Rectal smooth muscle tissue (tissue), 1 donor: ENCODE measurements around the gene C10orf90.

Source experiments
- H3K27ac ChIP-seq: one replicate; pipeline ENCODE4 v1.7.0; 2013; ENCODE audit warnings: low read depth, low read length, inconsistent platforms
- H3K27me3 ChIP-seq: one replicate; pipeline ENCODE4 v1.7.0; 2013; ENCODE audit warnings: low read length; ENCODE audit not compliant: control insufficient read depth, insufficient read depth
- H3K36me3 ChIP-seq: one replicate; pipeline ENCODE4 v1.7.0; 2013; ENCODE audit warnings: low read length; ENCODE audit not compliant: control insufficient read depth, insufficient read depth
- H3K4me1 ChIP-seq: one replicate; pipeline ENCODE4 v1.7.0; 2013; ENCODE audit warnings: low read length; ENCODE audit not compliant: control insufficient read depth, insufficient read depth
- H3K4me3 ChIP-seq: one replicate; pipeline ENCODE4 v1.7.0; 2013; ENCODE audit warnings: low read length
- H3K9ac ChIP-seq: one replicate; pipeline ENCODE4 v1.7.0; 2013; ENCODE audit warnings: low read length

C10orf90 gene

GRCh38 chr10:126588024-126588423 is 82.5 kb downstream of the C10orf90 start:
- H3K27ac ChIP-seq: no peak overlapping the region
- H3K36me3 ChIP-seq: no peaks in the 10 kb centered on the region
- no peak overlapping the region for H3K4me3 ChIP-seq
- no peaks in the 10 kb centered on the region for H3K4me1 ChIP-seq
- no peak overlapping the region for H3K9ac ChIP-seq
- H3K27me3 ChIP-seq: no peaks in the 10 kb centered on the region

- no peak overlapping the region for H3K9ac ChIP-seq
Measured at GRCh38 chr10:126586878-126587277, 83.6 kb downstream of the C10orf90 start.

GRCh38 chr10:126586128-126586527 is 84.4 kb downstream of the C10orf90 start:
- Histone ChIP-seq H3K27me3 (no peaks in the 10 kb centered on the region), H3K4me1 (no peaks in the 10 kb centered on the region), H3K36me3 (no peaks in the 10 kb centered on the region), H3K9ac (no peak overlapping the region), H3K4me3 (no peak overlapping the region), H3K27ac (no peak overlapping the region)

More at GRCh38 chr10:126586878-126587277, 83.6 kb downstream of the C10orf90 start:
- Histone ChIP-seq H3K27ac (no peak overlapping the region), H3K27me3 (no peaks in the 10 kb centered on the region), H3K36me3 (no peaks in the 10 kb centered on the region), H3K4me1 (no peaks in the 10 kb centered on the region), H3K4me3 (no peak overlapping the region)

- no peaks in the 10 kb centered on the region for H3K27me3 ChIP-seq
- H3K4me3 ChIP-seq: no peak overlapping the region
- H3K36me3 ChIP-seq: no peaks in the 10 kb centered on the region
- no peak overlapping the region for H3K27ac ChIP-seq
- no peak overlapping the region for H3K9ac ChIP-seq
- H3K4me1 ChIP-seq: no peaks in the 10 kb centered on the region
Measured at GRCh38 chr10:126585249-126586017, 85.1 kb downstream of the C10orf90 start.

GRCh38 chr10:126584836-126585235 is 85.7 kb downstream of the C10orf90 start:
- no peak overlapping the region for H3K9ac ChIP-seq
- no peak overlapping the region for H3K27ac ChIP-seq
- no peaks in the 10 kb centered on the region for H3K27me3 ChIP-seq
- no peaks in the 10 kb centered on the region for H3K36me3 ChIP-seq
- H3K4me1 ChIP-seq: no peaks in the 10 kb centered on the region
- H3K4me3 ChIP-seq: no peak overlapping the region

GRCh38 chr10:126583552-126584200 is 86.8 kb downstream of the C10orf90 start:
- Histone ChIP-seq H3K27ac (no peak overlapping the region), H3K27me3 (no peaks in the 10 kb centered on the region), H3K9ac (no peak overlapping the region), H3K4me1 (no peaks in the 10 kb centered on the region), H3K4me3 (no peak overlapping the region), H3K36me3 (no peaks in the 10 kb centered on the region)

GRCh38 chr10:126581648-126582046 is 88.8 kb downstream of the C10orf90 start:
- Histone ChIP-seq H3K4me3 (no peak overlapping the region), H3K27me3 (no peaks in the 10 kb centered on the region), H3K9ac (no peak overlapping the region), H3K36me3 (no peaks in the 10 kb centered on the region), H3K27ac (no peak overlapping the region), H3K4me1 (no peaks in the 10 kb centered on the region)

GRCh38 chr10:126580873-126581647 is 89.4 kb downstream of the C10orf90 start:
- no peak overlapping the region for H3K27ac ChIP-seq
- H3K4me3 ChIP-seq: no peak overlapping the region
- H3K9ac ChIP-seq: no peak overlapping the region
- H3K36me3 ChIP-seq: no peaks in the 10 kb centered on the region
- no peaks in the 10 kb centered on the region for H3K4me1 ChIP-seq
- no peaks in the 10 kb centered on the region for H3K27me3 ChIP-seq

- H3K27me3 ChIP-seq: no peaks in the 10 kb centered on the region
- no peaks in the 10 kb centered on the region for H3K36me3 ChIP-seq
- H3K4me1 ChIP-seq: no peaks in the 10 kb centered on the region
- H3K27ac ChIP-seq: no peak overlapping the region
- no peak overlapping the region for H3K9ac ChIP-seq
- H3K4me3 ChIP-seq: no peak overlapping the region
Measured at GRCh38 chr10:126576336-126576735, 94.2 kb downstream of the C10orf90 start.

GRCh38 chr10:126570621-126571602 is 99.6 kb downstream of the C10orf90 start:
- no peaks in the 10 kb centered on the region for H3K4me1 ChIP-seq
- H3K4me3 ChIP-seq: no peak overlapping the region
- no peak overlapping the region for H3K27ac ChIP-seq
- H3K9ac ChIP-seq: no peak overlapping the region
- H3K27me3 ChIP-seq: no peaks in the 10 kb centered on the region
- no peaks in the 10 kb centered on the region for H3K36me3 ChIP-seq

GRCh38 chr10:126570245-126570570 is 100.3 kb downstream of the C10orf90 start:
- Histone ChIP-seq H3K36me3 (no peaks in the 10 kb centered on the region), H3K4me3 (no peak overlapping the region), H3K27ac (no peak overlapping the region), H3K27me3 (no peaks in the 10 kb centered on the region), H3K4me1 (no peaks in the 10 kb centered on the region), H3K9ac (no peak overlapping the region)
